Kidney (tissue), 14 donors: ENCODE data around the gene TAF7. TPM values are rescaled to one million over a fixed set of nuclear protein-coding genes. Genes with fewer than 3 reads are reported as not detected.
A peak's percentile ranks its signal among the peaks of the same experiment; 100 is the strongest.

Source experiments
- DNase-seq, 5 donors: peaks; one replicate each; pipeline ENCODE4 v3.0.0-alpha.2; 2013 to 2020
- FAIRE-seq: peaks from 2 replicates; lab custom pipeline; 2012; peaks lifted over from hg19 to GRCh38; lab: Jason Lieb, UNC
- H3K27ac ChIP-seq, 2 donors: one replicate each; pipeline ENCODE4 v1.7.0; 2013; ENCODE audit warnings: low read depth in 2 of 2, low read length in 2 of 2, inconsistent platforms in 1 of 2
- H3K27me3 ChIP-seq: one replicate; pipeline ENCODE4 v1.7.1; 2013; ENCODE audit warnings: low read length, inconsistent platforms; ENCODE audit not compliant: control insufficient read depth, insufficient read depth
- H3K36me3 ChIP-seq, 3 donors: one replicate each; pipeline versions ENCODE4 v1.7.0 to v1.7.1; 2013; ENCODE audit warnings: low read length in 3 of 3, control low read depth in 1 of 3, inconsistent platforms in 1 of 3; ENCODE audit not compliant: insufficient read depth in 3 of 3, control insufficient read depth in 2 of 3
- H3K4me1 ChIP-seq, 3 donors: one replicate each; pipeline versions ENCODE4 v1.7.0 to v1.7.1; 2013; ENCODE audit warnings: low read length in 3 of 3, inconsistent platforms in 1 of 3, low read depth in 1 of 3; ENCODE audit not compliant: control insufficient read depth in 2 of 3, insufficient read depth in 2 of 3
- H3K4me3 ChIP-seq, 3 donors: one replicate each; pipeline versions ENCODE4 v1.7.0 to v1.8.1; 2013; ENCODE audit warnings: low read length in 3 of 3, control low read depth in 1 of 3, inconsistent platforms in 1 of 3
- H3K9ac ChIP-seq, 3 donors: one replicate each; pipeline versions ENCODE4 v1.7.0 to v1.7.1; 2013; ENCODE audit warnings: low read length in 3 of 3, control low read depth in 1 of 3, inconsistent platforms in 1 of 3
- H3K9me3 ChIP-seq, 3 donors: one replicate each; pipeline versions ENCODE4 v1.7.0 to v1.7.1; 2013; ENCODE audit warnings: low read length in 3 of 3, control low read depth in 1 of 3, inconsistent platforms in 1 of 3; ENCODE audit not compliant: control insufficient read depth in 2 of 3, insufficient read depth in 1 of 3
- CTCF ChIP-seq: IDR thresholded peaks from 3 replicates; pipeline ENCODE4 v1.5.1; 2012; ENCODE audit warnings: mild to moderate bottlenecking, moderate library complexity, borderline replicate concordance; ENCODE audit not compliant: insufficient read depth; ENCODE audit errors: extremely low read depth
- intact Hi-C: fragments of 100-400 bp; cut with DNase I; formaldehyde crosslinking; loops from one replicate; pipeline ENCODE4 v1.11.1; 2022
- polyA plus RNA-seq: library from polyadenylated mRNA; stranded (reverse); fragments of 350-450 nt; fragmentation: Illumina TruSeq; extraction: RNeasy Lipid Tissue Mini Kit (QIAGEN cat#74804); gene quantifications from one replicate; pipeline ENCODE4 v1.2.3, GENCODE V29; 2014; ENCODE audit warnings: low read depth, low replicate concordance; ENCODE audit not compliant: insufficient read depth
- total RNA-seq: library from RNA; stranded (reverse); fragmentation: NEBNext Ultra II Directional; extraction: Animal tissue kit (Norgen Biotek cat#: 25700); gene quantifications from one replicate; pipeline ENCODE4 v1.2.1, GENCODE V29; 2021
- donor health status: control.
- donor health status: control.
- donor health status: control.
- donor health status: control.
- donor health status: control.
- donor health status: DM: yes; HTN: yes; CAD: no.
- donor health status: Normal renal cell carcinoma (clear cell type).

Gene TAF7
- total and polyA plus RNA-seq, 2 donors from 2014 or later, result 71.3 to 73.5 TPM

GRCh38 chr5:141326088-141326854 lies 5.7 kb upstream of the TAF7 start:
- Histone ChIP-seq H3K9ac (peak overlapping the region in 1 of 3 donors; percentile 28), H3K27ac (no peak overlapping the region)

GRCh38 chr5:141322261-141322660 lies 1.7 kb upstream of the TAF7 start:
- FAIRE-seq (no peak), DNase-seq (no peak)
- intact Hi-C loops, result no loop called here
- Histone ChIP-seq H3K9me3 (peaks cover 17 to 38% (median 26%) of the 10 kb centered on the region in 3 donors), H3K4me1 (peaks cover 0 to 3% (median 2%) of the 10 kb centered on the region in 3 donors), H3K36me3 (peaks cover 0 to 12% (median 11%) of the 10 kb centered on the region in 3 donors), H3K4me3 (no peak overlapping the region), H3K27me3 (no peaks in the 10 kb centered on the region), H3K27ac (no peak overlapping the region), H3K9ac (no peak overlapping the region)
- no peak for TF ChIP-seq CTCF

More at GRCh38 chr5:141326088-141326854, 5.7 kb upstream of the TAF7 start:
- DNase-seq (peak in 4 of 5 donors; percentile 54 to 73 (median 61)), FAIRE-seq (no peak)
- TF ChIP-seq CTCF, result no peak
- intact Hi-C loops, result no loop called here
- no peaks in the 10 kb centered on the region for H3K27me3 ChIP-seq
- H3K36me3 ChIP-seq, result no peaks in the 10 kb centered on the region
- peak overlapping the region; percentile 28 to 63 (median 53) for H3K4me3 ChIP-seq
- H3K9me3 ChIP-seq, result peaks cover 0 to 34% (median 11%) of the 10 kb centered on the region in 3 donors
- H3K4me1 ChIP-seq, result no peaks in the 10 kb centered on the region

- Histone ChIP-seq H3K36me3 (peaks cover 0 to 12% (median 11%) of the 10 kb centered on the region in 3 donors), H3K4me1 (peaks cover 0 to 3% (median 2%) of the 10 kb centered on the region in 3 donors), H3K9ac (peak overlapping the region in 1 of 3 donors; percentile 78), H3K9me3 (peaks cover 17 to 61% (median 45%) of the 10 kb centered on the region in 3 donors), H3K27me3 (no peaks in the 10 kb centered on the region), H3K27ac (no peak overlapping the region), H3K4me3 (peak overlapping the region; percentile 88 to 96 (median 96))
- DNase-seq (no peak), FAIRE-seq (no peak)
- intact Hi-C loops, result no loop called here
- TF ChIP-seq CTCF, result no peak
Observed at GRCh38 chr5:141319699-141320098, 885 bp downstream of the TAF7 start.
